Measurements from ENCODE around the gene METTL22.

Gene METTL22, protein sequence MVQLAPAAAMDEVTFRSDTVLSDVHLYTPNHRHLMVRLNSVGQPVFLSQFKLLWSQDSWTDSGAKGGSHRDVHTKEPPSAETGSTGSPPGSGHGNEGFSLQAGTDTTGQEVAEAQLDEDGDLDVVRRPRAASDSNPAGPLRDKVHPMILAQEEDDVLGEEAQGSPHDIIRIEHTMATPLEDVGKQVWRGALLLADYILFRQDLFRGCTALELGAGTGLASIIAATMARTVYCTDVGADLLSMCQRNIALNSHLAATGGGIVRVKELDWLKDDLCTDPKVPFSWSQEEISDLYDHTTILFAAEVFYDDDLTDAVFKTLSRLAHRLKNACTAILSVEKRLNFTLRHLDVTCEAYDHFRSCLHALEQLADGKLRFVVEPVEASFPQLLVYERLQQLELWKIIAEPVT

DNA sequence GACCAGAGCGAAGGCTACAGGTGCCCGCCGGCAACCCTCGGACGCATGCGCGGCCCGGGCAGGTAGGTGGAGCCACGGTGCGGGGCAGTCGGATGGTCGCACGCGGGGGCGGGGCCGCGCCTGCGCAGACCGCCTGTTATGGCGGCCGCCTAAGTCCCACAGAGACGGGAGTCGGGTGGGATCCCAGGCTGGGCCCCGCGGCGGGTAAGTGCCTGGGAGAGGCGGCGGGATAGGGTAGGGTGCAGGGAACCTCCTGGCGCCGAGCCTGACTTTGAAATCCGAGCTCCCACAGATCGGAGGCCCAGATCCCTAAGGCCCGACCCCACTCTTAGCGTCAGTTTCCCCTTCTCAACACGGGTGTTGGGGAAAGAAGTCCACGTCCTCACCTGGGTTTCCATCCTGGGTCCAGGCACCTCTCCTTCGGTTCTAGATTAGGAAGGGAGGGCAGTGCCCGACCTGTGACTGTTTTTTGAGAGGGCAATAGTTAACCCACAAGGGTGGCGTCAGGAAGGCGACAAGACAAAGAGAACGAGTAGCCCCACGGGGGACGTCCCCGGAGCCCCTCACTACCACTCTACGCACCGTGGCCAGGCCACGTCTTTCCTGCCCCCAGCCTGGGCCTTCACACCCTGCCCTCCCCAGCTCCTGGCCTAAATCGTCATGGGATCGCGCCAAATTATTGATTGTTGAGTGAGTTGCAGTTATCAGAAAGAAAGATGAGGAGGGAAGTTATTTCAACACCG, at the start of gene METTL22:
Gene METTL22, plus strand, starts transcription at position 127 of the 743 bp plus-strand sequence. CDS start 3,968 bp downstream, outside the sequence.
- peak; percentile 88 for DNase-seq

DNA sequence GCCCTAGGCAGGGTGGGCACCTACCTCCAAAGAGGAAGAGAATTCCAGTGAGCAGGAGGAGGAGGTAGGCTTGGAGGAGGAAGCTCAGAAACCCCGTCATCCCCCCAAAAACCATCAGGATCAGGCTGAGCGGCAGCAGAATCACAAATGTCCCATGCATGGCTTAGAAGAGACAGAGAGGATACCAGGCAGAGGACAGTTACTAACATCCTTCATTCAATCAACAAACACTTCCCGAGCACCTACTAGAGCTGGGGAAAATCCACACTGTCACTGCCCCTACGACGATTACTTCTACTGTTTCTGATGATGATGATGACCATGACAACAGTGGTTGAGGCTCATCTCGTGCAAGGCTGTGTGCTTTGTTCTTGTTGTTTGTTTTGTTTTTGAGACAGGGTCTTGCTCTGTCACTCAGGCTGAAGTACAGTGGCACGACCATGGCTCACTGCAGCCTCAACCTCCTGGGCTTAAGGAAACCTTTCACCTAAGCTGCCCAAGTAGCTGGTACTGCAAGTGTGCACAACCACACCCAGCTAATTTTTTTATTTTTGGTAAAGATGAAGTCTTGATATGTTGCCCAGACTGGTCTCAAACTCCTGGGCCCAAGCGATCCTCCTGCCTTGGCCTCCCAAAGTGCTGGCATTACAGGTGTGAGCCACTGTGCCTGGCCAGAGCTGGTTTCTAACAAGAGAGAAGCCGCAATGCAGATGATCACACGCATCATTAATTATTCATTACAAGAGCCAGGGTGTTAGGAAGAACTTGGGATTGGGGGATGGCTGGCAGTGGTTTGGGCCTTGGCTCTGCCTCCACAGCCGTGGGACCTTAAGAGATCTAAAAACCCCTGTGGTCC, 49.2 kb upstream of the METTL22 start:
- DNase-seq = no peak

DNA sequence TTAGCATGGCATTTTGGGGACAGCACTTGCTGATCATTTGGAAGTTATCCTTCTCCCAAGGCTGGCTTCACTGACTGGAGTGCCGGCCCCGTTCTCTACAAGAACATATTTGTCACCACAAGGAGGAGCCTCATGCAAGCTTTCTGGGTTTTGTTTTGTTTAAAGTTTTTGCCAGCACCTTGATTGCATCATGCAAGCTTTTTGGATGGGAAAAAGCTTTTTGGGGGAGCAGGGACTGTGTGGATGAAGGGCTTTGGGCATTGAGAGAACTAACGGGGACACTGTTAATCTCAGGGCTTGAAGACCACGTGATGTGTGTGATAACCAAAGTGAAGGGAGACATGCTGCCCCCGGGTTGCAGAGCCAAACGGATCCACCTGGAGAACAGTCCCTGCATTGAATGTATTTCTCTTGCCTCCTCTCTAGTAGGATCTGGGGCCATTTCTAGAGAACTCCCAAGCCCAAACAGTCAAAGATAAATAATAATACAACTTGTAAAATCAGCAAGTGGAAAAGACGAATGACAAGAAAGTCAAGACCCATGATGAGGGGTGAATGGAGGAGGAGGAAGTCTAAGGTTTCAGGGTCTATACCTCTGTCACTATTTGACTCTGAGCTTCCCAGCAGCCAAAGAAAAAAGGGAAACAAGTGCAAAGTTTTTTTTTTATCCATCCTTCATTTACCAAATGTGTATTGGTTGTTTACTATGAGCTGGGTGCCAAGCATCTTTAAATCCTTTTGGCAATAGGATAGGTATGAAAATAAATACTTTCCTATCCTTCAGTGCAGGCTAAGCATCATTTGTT, 48.4 kb upstream of the METTL22 start:
- DNase-seq = no peak

DNA sequence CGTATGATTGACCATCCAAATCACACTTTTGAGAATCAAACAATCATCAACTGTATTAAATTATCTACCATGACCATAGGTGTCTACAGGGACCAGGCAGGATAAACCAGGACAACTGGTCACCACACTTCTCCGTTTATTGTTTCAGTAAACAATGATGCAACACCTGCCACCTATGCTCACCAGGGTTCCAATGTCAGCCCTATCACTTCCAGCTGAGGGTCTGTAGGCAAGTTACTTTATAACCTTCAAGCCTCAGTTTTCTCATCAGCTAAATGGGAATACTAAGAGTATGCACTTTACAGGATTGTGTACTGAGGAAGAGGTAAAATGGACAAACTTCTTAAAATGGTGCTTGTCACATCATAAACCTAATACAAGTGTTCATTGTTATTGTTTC, 46.1 kb upstream of the METTL22 start:
- no peak for DNase-seq

DNA sequence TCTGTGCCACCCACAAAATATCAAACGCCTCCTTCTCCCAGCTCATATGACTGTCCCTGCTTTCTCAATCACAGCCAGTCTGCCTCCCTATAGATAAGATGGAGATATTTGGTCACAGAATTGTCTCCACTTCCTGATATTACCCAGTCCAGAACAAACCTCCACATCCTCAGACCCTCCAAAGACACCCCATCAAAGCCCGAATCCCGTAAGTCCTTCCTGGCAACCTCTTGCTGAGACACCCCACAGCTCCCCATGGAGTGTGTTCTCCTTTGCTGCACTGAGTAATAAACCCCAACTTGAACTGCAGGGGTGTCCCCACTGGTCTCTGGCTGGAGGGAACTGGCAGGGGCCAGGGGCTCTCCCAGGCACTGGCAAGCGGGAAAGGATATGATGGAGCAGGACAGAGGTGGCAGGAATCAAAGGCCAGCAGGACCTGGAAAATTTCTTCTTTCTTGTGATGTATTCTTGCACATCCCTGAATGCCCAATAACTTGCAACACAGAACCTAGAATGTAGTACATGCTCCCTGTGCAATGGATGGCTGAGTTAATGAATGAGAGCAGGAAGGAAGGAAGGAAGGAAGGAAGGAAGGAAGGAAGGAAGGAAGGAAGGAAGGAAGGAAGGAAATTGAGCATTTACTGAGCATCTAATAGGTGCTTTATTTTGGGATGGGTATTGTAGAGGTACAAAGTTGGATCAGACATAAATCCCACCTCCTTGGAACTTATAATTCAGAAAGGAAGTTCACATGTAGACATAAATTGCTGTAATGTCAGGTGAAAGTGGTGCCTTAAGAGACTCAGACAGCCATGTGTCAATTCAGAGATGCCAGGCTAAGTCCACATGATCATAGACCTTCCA, 45.1 kb upstream of the METTL22 start:
- DNase-seq = no peak

- DNase-seq = no peak
These were observed 43.7 kb upstream of the METTL22 start for GRCh38 chr16:8577678-8578304.

DNA sequence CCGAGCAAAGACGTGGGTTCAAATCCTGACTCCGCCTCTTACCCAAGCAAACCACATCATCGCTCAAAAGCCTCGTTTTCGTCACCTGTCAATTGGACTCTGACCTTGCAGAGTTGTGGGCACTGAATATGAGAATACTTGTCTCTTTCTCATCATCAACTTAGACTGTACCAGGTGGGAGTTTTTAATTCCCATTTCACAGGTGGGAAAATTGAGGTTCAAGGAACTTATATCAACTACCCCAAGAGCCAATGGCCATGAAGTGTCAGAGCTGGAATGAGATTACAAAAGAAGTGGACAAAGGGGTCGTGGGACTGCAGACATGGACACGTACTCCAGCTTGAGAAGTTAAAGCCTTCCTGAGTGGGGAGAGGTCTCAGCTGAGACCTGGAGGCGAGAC, 41.9 kb upstream of the METTL22 start:
- DNase-seq = no peak

GRCh38 chr16:8581831-8582580, 39.5 kb upstream of the METTL22 start:
- DNase-seq = no peak

- no peak for DNase-seq
These were observed 38.3 kb upstream of the METTL22 start for GRCh38 chr16:8583199-8583598.

GRCh38 chr16:8583732-8584131, 37.8 kb upstream of the METTL22 start:
- no peak for DNase-seq

DNA sequence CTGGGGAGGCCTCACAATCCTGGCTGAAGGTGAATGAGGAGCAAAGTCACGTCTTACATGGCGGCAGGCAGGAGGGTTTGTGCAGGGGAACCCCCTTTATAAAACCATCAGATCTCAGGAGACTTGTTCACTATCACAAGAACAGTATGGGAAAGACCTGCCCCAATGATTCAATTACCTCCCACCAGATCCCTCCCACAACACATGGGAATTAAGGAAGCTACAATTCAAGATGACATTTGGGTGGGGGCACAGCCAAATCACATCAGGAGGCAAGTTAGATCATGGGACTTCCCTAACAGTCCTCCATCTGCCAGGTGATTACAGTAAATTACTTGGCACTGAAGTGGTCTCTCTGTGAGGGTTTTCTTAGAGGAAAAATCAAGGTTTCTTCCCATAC, 36.5 kb upstream of the METTL22 start:
- no peak for DNase-seq

DNA sequence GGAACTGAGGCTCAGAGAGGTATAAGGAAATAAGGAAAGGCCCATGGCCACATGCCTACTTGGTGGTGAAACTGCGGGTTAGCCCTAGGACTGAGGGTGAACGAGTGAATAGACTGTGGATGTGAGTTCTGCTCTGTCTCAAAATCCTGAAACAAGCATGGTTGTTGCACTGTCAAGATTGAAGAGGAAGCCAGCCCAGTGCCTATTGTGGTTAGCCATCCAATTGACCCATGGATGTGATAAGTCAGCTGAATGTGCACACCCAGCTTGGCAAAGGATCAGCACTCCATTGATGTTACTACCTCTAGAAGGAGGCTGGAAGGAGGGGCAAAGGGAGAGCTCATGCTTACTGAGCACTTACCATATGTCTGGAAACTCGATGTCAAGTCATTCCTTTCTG, 35.6 kb upstream of the METTL22 start:
- DNase-seq = no peak

GRCh38 chr16:8587065-8587464, 34.4 kb upstream of the METTL22 start:
- no peak for DNase-seq

GRCh38 chr16:8588682-8589056, 32.8 kb upstream of the METTL22 start:
- no peak for DNase-seq

GRCh38 chr16:8589057-8589899, 32.2 kb upstream of the METTL22 start:
- DNase-seq = no peak

DNA sequence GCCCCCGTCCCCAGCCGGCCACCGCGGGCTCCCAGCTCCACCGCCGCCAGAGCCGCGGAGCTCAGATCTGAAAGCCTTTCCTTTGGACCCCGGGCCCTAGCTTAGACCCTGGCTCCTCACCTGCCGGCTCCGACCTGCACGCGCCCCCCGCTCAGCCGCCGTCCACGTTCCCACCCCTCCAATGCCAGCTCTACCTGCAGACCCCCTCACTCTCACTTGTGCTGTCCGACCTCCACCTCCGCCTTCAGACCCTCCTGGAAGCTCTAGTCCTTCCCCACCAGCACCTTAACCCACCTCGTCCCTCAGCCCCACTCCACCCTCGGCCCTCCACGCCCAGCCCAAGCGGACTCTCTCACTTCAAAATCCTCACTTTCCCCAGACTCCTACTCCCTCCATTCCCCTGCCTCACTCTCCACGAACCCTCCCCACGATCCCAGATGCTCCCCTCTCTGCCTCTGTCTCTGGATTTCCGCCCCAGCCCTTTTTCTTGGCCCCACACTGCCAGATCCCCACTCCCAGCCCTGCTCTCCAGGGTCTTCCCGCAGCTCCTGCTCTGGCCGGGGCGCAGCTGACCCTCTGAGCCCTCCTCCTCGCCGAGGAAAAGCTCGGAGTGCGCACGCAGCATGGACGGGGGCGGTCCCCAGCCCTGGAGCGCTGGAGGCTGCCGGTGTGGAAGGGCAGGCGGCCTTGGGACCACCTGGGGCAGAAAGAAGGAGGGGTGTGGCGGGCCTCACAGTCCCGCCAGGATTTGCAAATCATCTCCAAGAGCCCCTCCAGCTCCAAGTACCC, 31.4 kb upstream of the METTL22 start, which contains the start of gene TMEM114:
Gene TMEM114, minus strand, starts transcription at position 612 of the 789 bp plus-strand sequence. CDS start 673 bp downstream, outside the sequence.
- DNase-seq = no peak

DNA sequence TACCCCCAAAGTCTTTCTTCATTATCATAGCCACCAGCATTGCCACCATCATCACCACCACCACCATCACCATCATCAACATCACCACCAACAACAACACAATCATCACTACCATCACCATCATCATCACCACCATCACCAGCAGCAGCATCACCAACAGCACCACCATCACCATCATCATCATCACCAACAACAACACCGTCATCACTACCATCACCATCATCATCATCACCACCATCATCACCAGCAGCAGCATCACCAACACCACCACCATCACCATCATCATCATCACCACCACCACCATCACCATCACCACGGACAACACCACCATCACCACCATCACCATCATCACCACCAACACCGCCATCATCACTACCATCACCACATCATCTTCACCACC, 30.7 kb upstream of the METTL22 start:
- no peak for DNase-seq

GRCh38 chr16:8591451-8591850, 30.0 kb upstream of the METTL22 start:
- DNase-seq = no peak
